Measurements from ENCODE around the gene TASL.
A peak's percentile ranks its signal among the peaks of the same experiment; 100 is the strongest.
"Not testable (repeated sequence)": the region's sequence is repeated elsewhere in the genome, so short reads cannot be mapped to it uniquely, and the experiment has no call there.

Gene TASL

GRCh38 chrX:30573125-30573524 is 4.4 kb downstream of the TASL start:
- TF ChIP-seq, protein P1, sequence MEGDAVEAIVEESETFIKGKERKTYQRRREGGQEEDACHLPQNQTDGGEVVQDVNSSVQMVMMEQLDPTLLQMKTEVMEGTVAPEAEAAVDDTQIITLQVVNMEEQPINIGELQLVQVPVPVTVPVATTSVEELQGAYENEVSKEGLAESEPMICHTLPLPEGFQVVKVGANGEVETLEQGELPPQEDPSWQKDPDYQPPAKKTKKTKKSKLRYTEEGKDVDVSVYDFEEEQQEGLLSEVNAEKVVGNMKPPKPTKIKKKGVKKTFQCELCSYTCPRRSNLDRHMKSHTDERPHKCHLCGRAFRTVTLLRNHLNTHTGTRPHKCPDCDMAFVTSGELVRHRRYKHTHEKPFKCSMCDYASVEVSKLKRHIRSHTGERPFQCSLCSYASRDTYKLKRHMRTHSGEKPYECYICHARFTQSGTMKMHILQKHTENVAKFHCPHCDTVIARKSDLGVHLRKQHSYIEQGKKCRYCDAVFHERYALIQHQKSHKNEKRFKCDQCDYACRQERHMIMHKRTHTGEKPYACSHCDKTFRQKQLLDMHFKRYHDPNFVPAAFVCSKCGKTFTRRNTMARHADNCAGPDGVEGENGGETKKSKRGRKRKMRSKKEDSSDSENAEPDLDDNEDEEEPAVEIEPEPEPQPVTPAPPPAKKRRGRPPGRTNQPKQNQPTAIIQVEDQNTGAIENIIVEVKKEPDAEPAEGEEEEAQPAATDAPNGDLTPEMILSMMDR (conservative IDR thresholded peaks at IDR 0.05): no peak
- no peak overlapping the region for H3K27ac ChIP-seq

DNA sequence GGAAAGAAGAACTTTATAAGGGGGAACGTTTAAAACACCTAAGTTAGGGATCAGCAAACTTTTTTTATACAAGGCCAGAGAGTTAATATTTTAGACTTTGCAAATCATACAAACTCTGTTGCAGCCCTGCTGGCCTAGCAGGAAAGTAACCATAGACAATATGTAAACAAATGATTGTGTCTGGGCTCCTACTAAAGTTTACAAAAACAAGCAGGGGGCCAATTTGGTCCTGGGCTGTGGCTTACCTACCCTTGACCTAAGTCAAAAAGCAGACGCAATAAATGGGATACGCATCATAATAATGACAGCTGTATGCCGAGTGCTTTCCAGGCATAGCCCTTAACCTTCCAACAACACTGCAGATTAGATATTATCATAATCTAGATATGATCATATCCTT is 4.9 kb downstream of the TASL start:
- H3K27ac ChIP-seq: no peak overlapping the region
- TF ChIP-seq, protein P1 (conservative IDR thresholded peaks at IDR 0.05): no peak

- H3K27ac ChIP-seq: no peak overlapping the region
- TF ChIP-seq, protein P1 (conservative IDR thresholded peaks at IDR 0.05): no peak
These were observed 5.6 kb downstream of the TASL start for GRCh38 chrX:30572004-30572403.

DNA sequence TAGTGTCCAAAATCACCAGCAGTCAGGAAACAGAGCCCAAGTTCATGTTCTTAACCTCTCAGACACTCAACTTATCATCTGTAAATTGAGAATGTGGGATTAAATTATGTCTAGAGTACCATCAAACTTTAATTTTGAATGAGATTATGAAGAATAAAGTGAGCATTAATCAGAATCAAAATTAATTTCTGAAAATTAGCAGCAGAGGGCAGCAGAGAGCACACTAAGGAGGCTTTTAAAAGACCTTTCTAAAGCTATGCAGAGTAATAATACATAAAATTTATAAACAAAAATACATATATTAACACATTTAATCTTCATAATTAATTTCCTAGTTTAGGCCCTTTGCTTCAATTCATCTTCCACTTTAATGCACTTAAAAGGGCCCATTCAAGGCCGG is 7.1 kb downstream of the TASL start:
- TF ChIP-seq, protein P1 (conservative IDR thresholded peaks at IDR 0.05): peak; percentile 69
- H3K27ac ChIP-seq: no peak overlapping the region

DNA sequence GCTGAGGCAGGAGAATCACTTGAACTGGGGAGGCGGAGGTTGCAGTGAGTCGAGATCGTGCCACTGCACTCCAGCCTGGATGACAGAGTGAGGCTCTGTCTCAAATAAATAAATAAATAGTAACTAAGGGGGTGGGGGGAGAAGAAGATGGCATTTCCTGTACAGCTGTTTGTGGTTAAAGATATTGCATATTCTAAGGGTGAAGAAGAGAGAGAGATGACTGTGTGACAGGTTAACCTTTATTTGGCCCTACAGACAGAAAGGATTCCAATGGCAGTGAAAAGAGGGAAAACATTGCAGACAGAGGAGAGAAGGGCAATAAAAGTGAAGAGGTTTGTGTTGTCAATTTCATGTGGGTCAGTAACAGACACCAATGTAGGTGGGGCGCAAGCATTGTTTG is 9.4 kb downstream of the TASL start:
- TF ChIP-seq, protein P1 (conservative IDR thresholded peaks at IDR 0.05): no peak
- no peak overlapping the region for H3K27ac ChIP-seq

GRCh38 chrX:30563070-30563469 is 14.5 kb downstream of the TASL start:
- H3K27ac ChIP-seq: not testable (repeated sequence)

DNA sequence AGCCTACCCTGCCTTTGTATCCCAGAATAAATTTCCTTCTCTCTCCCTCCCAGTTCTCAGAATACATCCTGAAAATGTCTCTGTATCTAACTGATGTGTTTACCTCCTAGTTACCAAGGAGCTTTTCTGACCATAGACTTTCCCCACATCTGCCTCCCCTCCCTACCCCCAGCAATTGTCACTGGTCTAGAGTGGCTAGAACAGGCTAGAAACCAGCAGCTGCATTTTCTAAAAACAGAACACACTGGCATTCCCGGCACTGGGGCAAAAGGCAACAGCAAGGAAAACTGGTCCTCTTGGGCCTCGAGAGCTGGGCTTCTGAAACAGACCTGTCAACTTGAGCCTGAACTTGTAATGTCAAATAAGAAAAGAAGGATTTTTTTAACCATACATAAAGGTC is 16.4 kb downstream of the TASL start:
- H3K27ac ChIP-seq: no peak overlapping the region
- TF ChIP-seq, protein P1 (conservative IDR thresholded peaks at IDR 0.05): no peak

DNA sequence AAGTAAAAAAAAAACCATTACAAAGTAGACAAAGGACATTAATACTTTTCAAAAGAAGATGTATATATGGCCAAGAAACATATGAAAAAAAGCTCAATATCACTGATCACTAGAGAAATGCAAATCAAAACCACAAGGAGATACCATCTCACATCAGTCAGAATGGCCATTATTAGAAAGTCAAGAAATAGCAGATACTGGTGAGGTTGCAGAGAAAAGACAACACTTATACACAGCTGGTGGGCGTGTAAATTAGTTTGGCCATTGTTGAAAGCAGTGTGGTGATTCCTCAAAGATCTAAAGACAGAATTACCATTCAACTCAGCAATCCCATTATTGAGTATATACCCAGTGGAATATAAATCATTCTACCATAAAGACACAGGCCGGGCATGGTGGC is 39.3 kb downstream of the TASL start:
- no peak overlapping the region for H3K27ac ChIP-seq
- TF ChIP-seq, protein P1 (conservative IDR thresholded peaks at IDR 0.05): no peak

All from VCaP (cell line).